ENCODE measurements around the gene CREB3. TPM values are rescaled to one million over a fixed set of nuclear protein-coding genes. Genes with fewer than 3 reads are reported as not detected.

The CREB3 gene
- total and polyA plus RNA-seq, 2 of the 4 experiments (the other 2 are of a cell fraction): 60.7 to 106 TPM

GRCh38 chr9:35743452-35743851 lies 11.0 kb downstream of the CREB3 start:
- intact Hi-C loops (cut with micrococcal nuclease): no loop called here
- CTCF ChIA-PET: interaction anchor here (2.3 kb wide), 1 partner anchor 7 kb away, joined by 7 read pairs; no protein-coding TSS in a partner anchor
- TF ChIP-seq FOS (IDR thresholded peaks at IDR 0.05; ENCODE audit: low read depth, low read length) (no peak), ELK1 (IDR thresholded peaks at IDR 0.05; ENCODE audit: borderline replicate concordance, low read depth, low read length) (no peak), CHD1 (IDR thresholded peaks at IDR 0.05; ENCODE audit: low read depth, low read length) (no peak), BHLHE40 (IDR thresholded peaks at IDR 0.05; ENCODE audit: low read depth, low read length) (no peak), SMC3 (IDR thresholded peaks at IDR 0.05; ENCODE audit: low read depth, low read length) (no peak), CTCF (conservative IDR thresholded peaks at IDR 0.05; ENCODE audit: low read depth, low read length) (no peak), MAZ (IDR thresholded peaks at IDR 0.05; ENCODE audit: borderline replicate concordance, low read depth, low read length) (no peak), POLR2A (IDR thresholded peaks at IDR 0.05; ENCODE audit: low read depth, low read length) (no peak), NFE2L2 (IDR thresholded peaks at IDR 0.05; ENCODE audit: low read depth, low read length) (no peak), RAD21 (IDR thresholded peaks at IDR 0.05; ENCODE audit: low read length) (no peak), RFX5 (IDR thresholded peaks at IDR 0.05; ENCODE audit: low read depth, low read length) (no peak), MAFK (IDR thresholded peaks at IDR 0.05; ENCODE audit: low read depth, low read length) (no peak), CEBPB (IDR thresholded peaks at IDR 0.05; ENCODE audit: low read depth, low read length) (no peak), RCOR1 (IDR thresholded peaks at IDR 0.05; ENCODE audit: insufficient replicate concordance, low read length) (no peak), USF2 (IDR thresholded peaks at IDR 0.05; ENCODE audit: low read depth, low read length) (no peak), MXI1 (IDR thresholded peaks at IDR 0.05; ENCODE audit: borderline replicate concordance, low read depth, low read length) (no peak)

More at GRCh38 chr9:35743452-35743851, 11.0 kb downstream of the CREB3 start:
- no TSS peak for BruUV-seq (replicated peaks)
- Histone ChIP-seq H2BK5ac (ENCODE audit: low read depth, low read length, poor library complexity, severe bottlenecking) (no peak overlapping the region), H3K4me2 (ENCODE audit: low read depth, low read length) (no peak overlapping the region), H3K4ac (ENCODE audit: low read depth, low read length) (no peak overlapping the region), H3K9ac (ENCODE audit: low read depth, low read length) (no peak overlapping the region), H3K36me3 (ENCODE audit: control insufficient read depth, insufficient read depth, low read length) (peaks cover 54% of the 10 kb centered on the region), H3K27ac (ENCODE audit: insufficient read depth, low read length) (no peak overlapping the region), H3K79me1 (ENCODE audit: low read depth in 1 of 2, low read length in 2 of 2) (peaks cover 49 to 87% of the 10 kb centered on the region in 2 experiments), H2BK15ac (ENCODE audit: low read depth, low read length) (no peak overlapping the region), H3K23ac (ENCODE audit: low read depth, low read length) (no peak overlapping the region), H3K27me3 (ENCODE audit: control insufficient read depth, insufficient read depth, low read length) (no peaks in the 10 kb centered on the region), H4K8ac (ENCODE audit: low read depth in 2 of 2, low read length in 2 of 2) (no peak overlapping the region), H4K20me1 (ENCODE audit: insufficient read depth, low read length) (peaks cover 32% of the 10 kb centered on the region), H4K91ac (ENCODE audit: insufficient read depth, low read depth, low read length) (no peak overlapping the region), H3K9me1 (ENCODE audit: insufficient read depth, low read length) (peaks cover 20% of the 10 kb centered on the region), H3K18ac (ENCODE audit: low read depth, low read length) (no peak overlapping the region), H4K5ac (ENCODE audit: low read depth, low read length) (no peak overlapping the region), H3K9me3 (ENCODE audit: control insufficient read depth, insufficient read depth, low read length) (no peaks in the 10 kb centered on the region), H3K56ac (ENCODE audit: extremely low read depth, insufficient read depth, low read length) (no peak overlapping the region), H2AK5ac (ENCODE audit: low read depth, low read length) (no peak overlapping the region), H2BK120ac (ENCODE audit: low read depth, low read length) (no peak overlapping the region), H3K4me3 (ENCODE audit: insufficient read depth, low read depth, low read length) (no peak overlapping the region), H2AK9ac (replicated peaks; ENCODE audit: low read depth, low read length, poor library complexity) (no peak overlapping the region), H2AFZ (replicated peaks; ENCODE audit: low read length, poor library complexity) (no peak overlapping the region), H3K4me1 (ENCODE audit: control insufficient read depth, insufficient read depth, low read length) (peaks cover 8% of the 10 kb centered on the region), H3K14ac (replicated peaks; ENCODE audit: low read depth, low read length) (no peak overlapping the region), H2BK20ac (ENCODE audit: low read depth, low read length) (no peak overlapping the region)
- 100% methylated on average over 1 of the region's 2 CpGs; no CpG with 5 or more reads in 1 of the 2 experiments for WGBS, 2 experiments (ENCODE audit: extremely low coverage in 2 of 2, insufficient read length in 1 of 2)
- dilution Hi-C loops (cut with HindIII; ENCODE audit: low sequenced_read_pairs, unreplicated experiment): no loop called here
- POLR2A ChIA-PET (ENCODE audit: unreplicated experiment): interaction anchor here (0.6 kb wide), 1 partner anchor 13 kb away, joined by 4 read pairs; no protein-coding TSS in a partner anchor
- ATAC-seq (ENCODE audit: low read depth) (no peak), DNase-seq (no peak)
- in situ Hi-C loops (cut with MboI; ENCODE audit: low sequenced_read_pairs): no loop called here

Data from IMR-90 (cell line).